Stimulated activated CD8-positive, alpha-beta memory T cell treated with anti-CD3 and anti-CD28 coated beads, Interleukin-12 subunit alpha, Interleukin-12 subunit beta, amount 100 ng/mL, for 4 hours (primary cell): Measurements from ENCODE around the gene CARNS1.
A peak's percentile ranks its signal among the peaks of the same experiment; 100 is the strongest.

ENCODE experiments used
- DNase-seq: peaks from one replicate; pipeline ENCODE4 v3.0.0-alpha.2; 2020; ENCODE audit warnings: low read depth

The CARNS1 gene

GRCh38 chr11:67415501-67416304 is at the start of gene CARNS1:
TSS of gene CARNS1 (plus strand) at chr11:67415678. CDS start at chr11:67416200, 522 bp downstream.
- no peak for DNase-seq

- DNase-seq, result no peak
Observed at GRCh38 chr11:67365736-67366444, 49.6 kb upstream of the CARNS1 start.

DNA sequence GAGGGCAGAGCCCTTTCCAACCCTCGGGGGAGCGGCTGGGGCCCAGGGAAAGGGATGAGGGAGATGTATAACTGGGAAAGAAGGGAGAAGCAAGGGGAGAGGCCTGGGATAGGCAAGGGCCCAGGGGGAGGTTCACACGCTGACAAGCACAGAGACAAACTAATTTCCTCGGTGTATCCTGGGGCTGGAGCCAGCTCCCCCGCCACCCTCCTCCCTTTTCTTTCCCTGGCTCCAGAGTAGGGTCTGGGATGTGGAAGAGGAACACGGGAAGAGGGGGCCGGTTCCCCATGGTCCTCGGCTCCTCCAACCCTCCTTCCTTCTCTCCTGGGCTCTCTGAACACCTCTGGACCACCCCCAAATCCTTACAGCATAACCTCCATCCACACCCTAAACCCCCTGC is 48.9 kb upstream of the CARNS1 start:
- DNase-seq, result no peak

- no peak for DNase-seq
Observed at GRCh38 chr11:67366961-67367760, 48.3 kb upstream of the CARNS1 start.

DNA sequence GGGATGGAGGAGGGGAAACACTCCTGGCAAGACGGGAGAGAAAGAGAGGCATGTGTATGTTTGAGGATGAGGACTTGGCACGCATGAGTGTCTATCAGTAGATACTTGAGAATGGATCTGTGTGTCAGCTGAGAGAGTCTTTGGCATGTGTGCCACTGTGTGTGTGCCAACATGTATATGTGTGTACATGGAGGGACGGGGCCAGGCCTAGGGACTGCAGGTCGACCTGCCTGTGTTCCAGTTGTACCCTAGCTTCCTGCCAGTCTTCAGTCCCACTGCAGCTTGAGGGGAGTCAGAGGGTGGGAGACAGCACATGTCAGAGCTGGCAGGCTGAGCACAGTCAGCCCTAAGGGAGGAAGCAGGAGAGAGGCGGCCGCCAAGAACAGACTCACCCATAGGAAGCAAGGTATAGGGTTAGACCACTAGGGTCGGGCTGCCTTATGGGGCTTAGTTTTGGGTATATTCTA is 47.7 kb upstream of the CARNS1 start:
- DNase-seq, result no peak

DNA sequence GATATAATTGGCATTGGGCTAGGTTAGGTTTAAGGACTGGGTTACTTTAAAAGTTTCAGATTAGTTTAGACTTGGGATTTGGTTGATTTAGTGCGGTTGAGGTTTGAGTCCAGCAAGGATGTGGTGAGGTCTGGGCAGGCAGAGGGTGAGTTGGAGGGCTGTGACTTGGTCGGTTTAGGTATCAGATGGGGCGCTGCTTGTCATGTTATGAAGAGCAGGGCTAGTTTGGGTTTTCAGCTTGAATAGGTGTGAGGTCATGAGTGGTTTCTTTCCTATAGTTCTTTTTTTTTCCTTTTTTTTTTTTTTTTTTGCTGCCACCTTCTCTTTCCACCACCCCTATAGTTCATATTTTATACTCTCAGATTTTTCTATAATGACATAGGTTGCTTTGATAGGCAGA is 46.9 kb upstream of the CARNS1 start:
- no peak for DNase-seq

DNA sequence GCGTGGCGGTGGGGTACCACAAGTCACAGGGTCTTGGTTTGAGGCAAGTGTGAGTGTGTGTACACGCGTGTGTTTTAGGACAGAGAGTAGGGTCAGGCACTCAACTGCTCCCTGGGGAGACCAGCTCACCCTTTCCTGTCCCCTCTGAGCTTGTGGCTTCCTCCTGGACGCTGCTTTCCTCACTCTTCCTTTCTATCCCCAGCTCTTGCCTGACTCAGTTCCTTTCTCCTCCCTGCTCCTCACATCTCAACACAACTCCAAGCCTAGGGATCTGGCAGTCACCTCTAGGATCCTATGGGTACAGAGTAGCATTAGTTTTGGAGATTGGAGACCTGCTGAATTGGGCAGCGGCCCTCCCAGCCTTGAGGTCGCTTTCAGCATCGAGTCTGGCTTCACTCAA is 46.2 kb upstream of the CARNS1 start:
- no peak for DNase-seq

- DNase-seq, result no peak
Observed at GRCh38 chr11:67369801-67370284, 45.6 kb upstream of the CARNS1 start.

DNA sequence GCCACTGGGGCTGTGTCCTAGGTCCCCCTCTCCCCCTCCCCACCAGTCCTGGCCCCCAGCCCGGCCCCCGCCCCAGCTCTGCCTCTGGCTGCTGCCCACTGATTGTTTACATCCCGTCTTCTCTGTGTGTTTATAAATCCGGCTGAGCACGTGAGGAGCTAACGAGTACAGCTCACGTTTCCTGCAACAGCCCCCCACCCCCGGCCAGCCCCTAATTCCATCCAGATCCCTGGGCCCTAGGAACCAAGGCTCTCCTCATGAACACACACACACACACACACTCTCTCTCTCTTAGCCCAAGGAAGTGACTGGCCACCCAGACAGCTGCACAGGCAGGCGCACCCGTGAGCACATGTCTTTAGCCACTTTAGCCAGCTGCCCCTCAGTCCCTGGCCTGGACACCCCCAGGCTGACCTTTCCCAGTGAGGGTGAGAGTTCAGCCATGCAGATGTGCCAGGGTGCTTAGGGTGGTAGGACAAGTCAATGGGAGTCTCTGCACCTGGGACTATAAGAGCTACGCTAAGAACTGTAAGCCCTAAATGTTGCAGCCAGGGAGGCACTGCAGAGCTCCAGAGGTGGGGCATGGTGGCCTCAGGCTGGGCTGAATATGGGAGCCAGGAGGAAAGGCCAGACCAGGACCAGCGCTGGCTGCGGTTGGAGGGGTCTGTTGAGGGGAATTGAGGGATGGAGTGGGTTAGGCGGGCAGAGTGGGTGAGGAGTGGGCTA is 45.0 kb upstream of the CARNS1 start:
- DNase-seq, result no peak

DNA sequence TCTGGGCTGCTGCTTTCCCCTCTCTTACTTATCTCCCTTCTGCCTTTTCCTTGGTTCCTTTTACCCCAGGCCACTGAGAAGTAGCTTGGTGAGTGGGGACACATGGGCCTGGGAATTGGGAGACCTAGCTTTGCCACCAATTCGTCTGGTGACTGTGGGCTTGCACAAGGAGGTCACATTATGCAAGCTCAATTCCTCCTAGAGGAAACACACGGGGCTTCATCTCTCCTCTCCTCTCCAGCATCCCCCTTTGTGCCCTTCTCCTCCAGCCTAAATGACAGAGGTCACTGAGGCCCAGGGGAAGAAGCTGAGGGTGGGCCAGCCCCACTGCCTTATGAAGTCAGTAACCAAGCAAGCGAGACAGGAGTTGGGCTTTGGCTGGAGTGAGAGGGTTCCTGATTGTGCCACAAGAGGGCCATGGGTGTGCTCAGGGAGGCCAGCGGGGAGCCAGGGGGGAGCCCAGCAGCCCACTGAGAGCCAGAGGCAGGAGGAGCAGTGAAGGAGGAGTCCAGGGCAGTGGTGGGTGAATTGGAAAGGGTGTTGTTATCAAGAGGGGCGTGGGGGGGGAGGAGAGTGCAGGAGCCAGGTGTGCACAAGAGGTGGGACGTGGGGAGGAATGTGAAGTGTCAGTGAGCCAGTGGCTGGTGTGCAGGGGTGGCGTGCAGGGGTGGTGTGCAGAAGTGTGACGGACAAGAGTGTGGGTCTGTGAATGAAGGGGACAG is 44.1 kb upstream of the CARNS1 start:
- no peak for DNase-seq

DNA sequence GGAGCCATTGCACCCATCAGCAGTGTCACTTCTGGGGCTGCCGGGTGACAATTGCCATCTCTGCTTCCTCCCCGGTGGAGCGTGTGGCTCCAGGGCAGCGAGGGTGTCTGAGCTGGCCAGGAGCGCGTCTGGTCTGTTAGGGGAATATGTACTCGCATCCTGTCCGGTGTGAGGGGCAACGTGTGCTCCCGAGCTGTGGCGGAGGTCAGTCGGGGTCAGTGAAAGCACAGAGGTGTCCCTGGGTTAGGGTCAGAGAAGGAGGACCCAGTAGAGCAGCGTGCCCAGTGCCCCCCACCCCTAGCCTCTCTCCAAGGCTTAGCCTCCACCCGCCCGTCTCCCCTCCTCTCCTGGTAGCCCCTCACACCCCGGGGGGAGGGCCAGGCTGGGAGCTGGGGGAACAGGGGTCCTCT is 43.6 kb upstream of the CARNS1 start:
- no peak for DNase-seq

DNA sequence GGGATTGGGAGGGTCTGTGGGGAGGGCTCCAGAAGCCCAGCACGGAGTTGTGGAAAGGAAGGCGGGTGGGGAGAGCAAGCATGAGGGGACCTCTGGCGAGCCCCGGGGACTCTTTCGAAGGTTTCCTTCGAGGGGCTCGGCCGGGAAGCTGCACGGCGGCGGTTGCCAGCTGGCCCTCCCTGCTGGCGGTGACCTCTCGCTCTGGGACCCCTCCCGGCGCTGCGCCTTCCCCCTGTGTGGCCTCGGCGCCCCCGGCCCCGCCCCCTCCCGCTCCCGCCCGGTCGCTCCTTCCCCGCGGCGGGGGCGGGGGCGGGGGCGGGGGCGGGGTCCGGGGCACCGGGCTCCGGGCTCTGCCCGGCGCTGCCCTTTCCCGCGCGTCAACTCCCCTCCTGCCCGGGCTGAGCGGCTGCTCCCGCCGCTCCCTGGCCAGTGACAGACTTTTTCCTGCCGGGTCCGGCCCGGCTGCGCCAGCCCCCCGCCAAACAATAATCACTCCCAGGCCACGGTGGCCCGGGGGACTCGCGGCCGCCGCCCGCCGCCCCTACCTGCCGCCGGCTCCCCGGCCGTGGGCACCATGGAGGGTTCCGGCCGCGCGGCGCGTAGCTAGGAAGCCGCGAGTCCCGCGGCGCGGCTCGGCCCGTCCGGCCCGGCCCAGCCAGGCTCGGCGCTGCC is 43.0 kb upstream of the CARNS1 start:
- DNase-seq, result peak; percentile 16

DNA sequence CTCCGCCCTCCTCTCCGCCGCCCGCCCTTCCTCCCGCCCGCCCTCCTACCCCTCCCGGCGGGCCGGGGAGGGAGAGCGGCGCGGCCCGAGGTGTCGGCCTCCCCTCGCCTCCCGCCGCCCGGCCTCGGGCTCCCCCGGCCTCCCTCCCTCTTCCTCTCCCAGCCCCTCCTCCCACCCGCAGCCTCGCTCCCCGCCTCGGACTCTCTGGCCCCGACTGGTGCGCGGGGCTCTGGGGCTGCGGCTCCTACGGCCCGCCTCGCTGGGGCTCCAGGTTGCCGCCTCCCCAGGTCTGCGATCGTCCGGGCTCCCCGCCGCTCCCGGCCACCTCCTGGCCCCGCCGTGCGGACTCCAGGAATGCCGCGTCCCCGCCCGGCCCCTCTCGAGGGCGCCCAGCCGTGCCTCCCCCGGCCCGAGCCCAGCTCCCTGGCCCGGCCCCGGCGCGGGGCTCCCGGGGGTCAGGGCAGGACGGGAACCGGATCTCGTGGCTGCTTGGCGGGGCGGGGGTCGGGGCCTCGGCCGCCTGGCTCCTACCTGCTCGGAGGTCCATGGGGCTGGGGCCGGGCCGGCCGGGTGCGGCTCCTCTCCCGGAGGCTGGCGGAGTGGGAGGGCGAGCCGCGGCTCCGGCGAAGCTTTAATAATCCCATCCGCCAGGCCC is 42.4 kb upstream of the CARNS1 start, which contains the start of gene CLCF1:
TSS of gene CLCF1 (minus strand) at position 606 of the 655 bp plus-strand sequence. CDS start at position 547, 59 bp downstream.
- peak; percentile 19 for DNase-seq

DNA sequence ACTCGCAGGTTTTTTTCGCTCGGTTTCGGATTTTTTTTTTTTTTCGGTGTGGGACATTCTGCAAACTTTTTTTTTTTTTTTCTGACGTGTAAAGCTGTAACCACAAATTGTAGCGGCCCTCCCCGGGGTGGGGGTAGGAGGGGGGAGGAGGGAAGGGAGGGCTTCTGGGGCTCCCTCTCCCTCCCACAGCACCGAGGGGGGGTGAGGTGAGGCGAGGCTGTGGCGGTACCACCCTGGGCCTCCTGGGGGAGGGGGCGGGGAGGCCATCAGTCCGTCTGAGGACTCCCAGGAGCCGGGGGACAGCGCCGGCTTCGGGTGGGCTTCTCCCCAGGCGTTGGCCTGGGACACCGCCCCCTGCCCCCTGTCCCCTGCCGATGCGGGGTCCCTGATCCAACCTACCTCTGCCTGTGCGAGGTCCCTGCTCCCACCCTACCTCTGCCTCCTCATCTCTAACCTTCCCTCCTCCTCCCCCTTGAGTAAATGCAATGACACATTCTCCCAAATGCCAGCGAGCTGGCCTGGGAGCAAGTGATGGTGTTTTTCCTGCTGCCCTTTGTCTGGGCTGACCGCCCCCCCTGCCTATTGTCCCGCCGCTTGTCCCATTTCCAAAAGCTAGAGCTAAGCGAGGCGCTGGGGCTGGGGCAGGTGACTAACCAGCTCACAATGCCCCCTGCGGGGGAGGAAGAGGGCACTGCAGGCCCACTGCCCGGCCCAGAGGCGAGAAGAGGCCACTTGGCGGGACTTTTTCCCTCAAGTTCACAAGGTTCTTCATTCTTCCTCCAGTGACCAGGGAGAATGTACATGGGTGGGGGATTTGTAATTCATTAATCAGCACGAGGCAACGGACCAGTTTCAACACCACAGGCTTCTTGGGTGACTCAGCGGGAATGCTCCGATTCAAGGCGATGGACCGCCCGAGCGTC is 41.6 kb upstream of the CARNS1 start:
- peak; percentile 70 for DNase-seq

GRCh38 chr11:67374571-67375281 is 40.8 kb upstream of the CARNS1 start:
- no peak for DNase-seq

DNA sequence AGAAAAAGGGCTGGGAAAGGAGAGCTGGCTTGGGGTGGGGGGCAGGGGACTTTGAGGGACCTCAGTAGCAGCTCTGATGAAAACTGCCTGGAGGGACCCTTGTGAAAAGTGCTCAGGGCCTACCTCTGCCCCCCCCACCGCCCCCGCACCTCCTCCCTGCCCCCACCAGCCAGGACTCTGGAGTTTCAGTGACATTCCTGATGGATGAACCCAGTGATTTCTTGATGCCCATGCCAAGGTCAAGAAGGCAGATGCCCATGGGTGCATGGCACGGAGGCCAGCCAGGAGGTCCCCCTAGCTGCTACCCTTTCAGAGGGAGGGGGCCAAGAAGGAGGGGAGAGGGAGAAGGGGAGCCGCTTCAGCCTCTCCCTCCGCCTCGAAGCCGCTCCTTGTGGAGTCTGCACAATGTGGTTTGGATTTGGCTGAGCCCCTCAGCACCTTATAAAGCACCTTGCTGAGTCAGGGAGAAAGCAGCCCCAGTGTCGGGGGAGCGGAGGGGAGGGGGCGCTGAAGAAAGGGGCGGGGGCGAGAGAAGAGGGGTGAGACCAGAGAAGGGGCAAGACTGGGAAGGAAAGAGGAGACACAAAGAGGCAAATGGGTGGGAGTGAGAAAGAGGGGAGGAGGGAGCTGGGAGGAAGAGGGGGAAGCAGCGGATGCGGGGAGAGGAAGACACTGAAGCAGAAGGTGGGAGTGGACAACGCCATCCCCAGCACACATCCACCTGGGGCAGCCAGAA is 40.0 kb upstream of the CARNS1 start:
- no peak for DNase-seq
